Mesothelial cell of epicardium (in vitro differentiated cells): Measurements from ENCODE around the gene CACNA1A. TPM values are rescaled to one million over a fixed set of nuclear protein-coding genes. Genes with fewer than 3 reads are reported as not detected.

Experiments
- DNase-seq, 2 experiments: peaks; one replicate each; pipeline ENCODE4 v3.0.0; 2021; ENCODE audit warnings: low spot score in 2 of 2; ENCODE audit not compliant: unreplicated experiment in 2 of 2
- H3K27ac Mint-ChIP-seq: 2 replicates; pipeline ENCODE4 v1.8.0; 2021; ENCODE audit warnings: mixed read lengths
- H3K27me3 Mint-ChIP-seq: 2 replicates; pipeline ENCODE4 v1.8.0; 2021; ENCODE audit warnings: low read depth, mixed read lengths
- H3K36me3 Mint-ChIP-seq: 2 replicates; pipeline ENCODE4 v1.8.0; 2021; ENCODE audit warnings: mixed read lengths
- H3K4me1 Mint-ChIP-seq: 2 replicates; pipeline ENCODE4 v1.8.0; 2021; ENCODE audit warnings: mixed read lengths
- H3K4me3 Mint-ChIP-seq: 2 replicates; pipeline ENCODE4 v1.8.0; 2021; ENCODE audit warnings: mild to moderate bottlenecking, moderate library complexity, mixed read lengths
- H3K9me3 Mint-ChIP-seq: 2 replicates; pipeline ENCODE4 v1.8.0; 2021; ENCODE audit warnings: mixed read lengths
- CTCF ChIP-seq: fragments of 200-600 bp; sonication (generic); IDR thresholded peaks from one replicate; pipeline ENCODE4 v1.5.0; 2021; ENCODE audit warnings: antibody characterized with exemption; ENCODE audit not compliant: unreplicated experiment
- total RNA-seq: library from RNA; stranded (reverse); gene quantifications from 3 replicates; pipeline ENCODE4 v1.2.1, GENCODE V29; 2021

CACNA1A gene
- total RNA-seq, 1 donor from 2014 or later, result 1.0 TPM

- peaks cover 53% of the 10 kb centered on the region for H3K4me1 Mint-ChIP-seq
- no peak for TF ChIP-seq CTCF
- no peak overlapping the region for H3K4me3 Mint-ChIP-seq
Measured at GRCh38 chr19:13165162-13165997, 340.9 kb downstream of the CACNA1A start.

DNA sequence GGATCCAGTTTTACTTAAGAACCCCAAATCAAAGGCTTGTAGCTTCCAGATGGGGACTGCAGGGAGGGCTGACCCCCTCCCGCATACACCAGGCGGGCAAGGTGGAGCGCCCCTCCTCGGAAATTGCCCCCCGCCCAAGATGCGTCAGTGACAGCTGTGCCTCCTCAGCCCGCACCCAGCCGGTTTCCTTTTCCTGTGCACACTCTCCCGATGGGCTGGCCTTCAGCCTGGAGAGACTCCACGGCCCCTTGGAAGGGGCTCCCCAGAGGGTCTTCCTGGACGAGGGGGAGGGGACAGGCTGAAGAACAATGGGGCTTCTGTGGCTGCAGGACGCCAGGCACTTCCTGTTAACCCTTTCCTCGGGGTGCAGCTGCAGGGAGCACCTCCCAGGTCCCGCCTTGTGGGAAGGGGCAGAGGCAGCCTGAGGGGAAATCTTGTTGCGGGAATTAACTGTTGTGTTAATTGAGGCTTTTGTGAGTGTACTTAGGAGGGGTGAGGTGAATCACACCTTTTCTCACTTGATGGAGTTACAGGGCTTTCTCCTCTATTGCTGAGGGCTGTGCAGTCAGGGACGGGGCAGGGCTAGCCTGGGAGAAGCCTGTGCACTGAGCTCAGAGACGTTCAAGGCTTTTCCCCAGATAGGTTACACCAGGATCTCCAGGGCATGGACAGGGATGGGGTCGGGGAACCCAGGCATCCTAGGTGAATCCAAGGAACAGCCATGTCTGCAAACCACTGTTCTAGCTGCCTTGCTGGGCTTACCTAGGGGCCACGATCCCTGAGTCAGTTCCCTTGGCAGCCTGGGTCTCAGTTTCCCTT lies 341.7 kb downstream of the CACNA1A start:
- peak overlapping the region; percentile 65 for H3K4me3 Mint-ChIP-seq
- no peaks in the 10 kb centered on the region for H3K9me3 Mint-ChIP-seq
- TF ChIP-seq CTCF, result no peak
- peak overlapping the region; percentile 98 for H3K27ac Mint-ChIP-seq
- H3K36me3 Mint-ChIP-seq, result no peaks in the 10 kb centered on the region
- no peaks in the 10 kb centered on the region for H3K27me3 Mint-ChIP-seq
- peaks cover 48% of the 10 kb centered on the region for H3K4me1 Mint-ChIP-seq
- peak; percentile 71 to 82 for DNase-seq

More at GRCh38 chr19:13165162-13165997, 340.9 kb downstream of the CACNA1A start:
- no peaks in the 10 kb centered on the region for H3K9me3 Mint-ChIP-seq
- H3K27ac Mint-ChIP-seq, result peak overlapping the region; percentile 98
- no peak for DNase-seq
- H3K27me3 Mint-ChIP-seq, result no peaks in the 10 kb centered on the region
- no peaks in the 10 kb centered on the region for H3K36me3 Mint-ChIP-seq

DNA sequence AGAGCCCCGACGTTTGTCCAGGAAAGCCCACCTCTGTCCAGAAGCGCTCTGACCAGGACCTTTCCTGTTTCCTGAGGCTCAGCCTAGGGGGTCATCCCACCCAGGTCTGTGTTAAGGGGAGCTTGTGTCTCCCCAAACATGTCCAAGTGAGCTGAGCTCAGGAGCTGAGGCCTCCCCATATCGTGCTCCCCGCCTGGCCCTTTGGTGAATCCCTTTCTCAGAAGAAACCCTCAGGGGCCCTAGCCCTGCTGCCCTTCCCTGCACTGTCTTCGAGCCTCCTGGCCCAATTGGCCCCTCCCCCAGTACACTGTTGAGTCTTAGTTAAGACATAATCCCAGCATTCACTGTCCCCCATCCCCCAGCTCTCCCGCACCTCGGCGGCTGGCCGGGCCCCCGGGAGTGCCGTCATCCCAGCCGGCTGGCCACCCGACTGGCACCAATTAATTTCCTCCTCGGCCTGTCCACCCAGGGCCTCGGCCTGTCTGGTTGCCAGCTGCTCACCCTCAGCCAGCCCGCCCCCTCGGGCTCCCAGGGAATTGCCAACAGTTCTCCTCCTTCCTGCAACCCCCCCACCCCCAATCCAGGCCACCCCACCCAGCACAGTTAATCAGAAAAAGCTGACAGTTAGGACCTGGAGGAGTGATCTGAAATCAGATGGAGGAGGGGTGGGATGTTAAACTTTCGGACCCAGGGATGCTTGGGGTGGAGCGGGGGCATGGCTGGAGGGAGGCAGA lies 342.5 kb downstream of the CACNA1A start:
- no peaks in the 10 kb centered on the region for H3K36me3 Mint-ChIP-seq
- DNase-seq, result peak; percentile 58 to 79
- H3K27ac Mint-ChIP-seq, result peak overlapping the region; percentile 98
- no peak for TF ChIP-seq CTCF
- no peaks in the 10 kb centered on the region for H3K9me3 Mint-ChIP-seq
- H3K4me1 Mint-ChIP-seq, result peaks cover 46% of the 10 kb centered on the region
- H3K4me3 Mint-ChIP-seq, result peak overlapping the region; percentile 65
- no peaks in the 10 kb centered on the region for H3K27me3 Mint-ChIP-seq

- Mint-ChIP-seq H3K9me3 (no peaks in the 10 kb centered on the region), H3K4me1 (peaks cover 45% of the 10 kb centered on the region), H3K27me3 (no peaks in the 10 kb centered on the region), H3K36me3 (no peaks in the 10 kb centered on the region), H3K27ac (peak overlapping the region; percentile 98), H3K4me3 (peak overlapping the region; percentile 65)
- no peak for TF ChIP-seq CTCF
- peak; percentile 88 to 94 for DNase-seq
Measured at GRCh38 chr19:13162724-13163608, 343.3 kb downstream of the CACNA1A start.

DNA sequence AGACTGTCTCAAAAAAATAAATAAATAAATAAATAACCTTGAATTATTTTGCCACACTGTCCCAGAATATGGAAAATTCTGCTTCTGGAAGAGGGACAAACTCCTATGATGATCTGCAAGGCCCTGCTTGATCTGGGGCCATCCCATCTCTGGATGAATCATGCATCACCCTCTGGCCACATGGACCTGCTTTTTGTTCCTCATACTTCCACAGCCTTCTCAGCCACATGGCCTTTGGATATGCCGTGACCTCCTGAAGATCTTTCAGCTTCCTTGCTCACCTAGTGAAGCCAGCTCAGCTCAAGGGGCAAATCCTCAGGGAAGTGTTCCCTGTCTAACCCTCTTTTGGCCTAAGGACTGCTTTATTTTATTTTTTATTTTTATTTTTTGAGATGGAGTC lies 345.7 kb downstream of the CACNA1A start:
- no peak overlapping the region for H3K27ac Mint-ChIP-seq
- no peak for TF ChIP-seq CTCF
- H3K4me1 Mint-ChIP-seq, result peaks cover 48% of the 10 kb centered on the region
- H3K4me3 Mint-ChIP-seq, result no peak overlapping the region
- H3K9me3 Mint-ChIP-seq, result no peaks in the 10 kb centered on the region
- H3K27me3 Mint-ChIP-seq, result no peaks in the 10 kb centered on the region
- H3K36me3 Mint-ChIP-seq, result no peaks in the 10 kb centered on the region
- DNase-seq, result no peak
